IMR-90 (cell line): ENCODE measurements around the gene ANO9. TPM values are rescaled to one million over a fixed set of nuclear protein-coding genes. Genes with fewer than 3 reads are reported as not detected.

Source experiments
- ATAC-seq: fragments of 200-7000 bp; cut with Tn5 transposase; 2 replicates; pipeline ENCODE4 v1.9.1; 2020; ENCODE audit warnings: low read depth, mild to moderate bottlenecking, moderate library complexity
- BruUV-seq: library from RNA; stranded (reverse); fragments of 400-500 nt; replicated peaks from 2 replicates; lab custom pipeline; 2021; lab: Mats Ljungman, UMichigan
- CTCF ChIA-PET: fragments of 300-600 bp; formaldehyde crosslinking; extraction: SDS; loops from one replicate; lab custom pipeline; 2021; ENCODE audit warnings: antibody characterized with exemption; lab: Yijun Ruan, JAX
- POLR2A ChIA-PET: fragments of 300-600 bp; sonication (Branson Sonifier 250); formaldehyde crosslinking; loops from one replicate; lab custom pipeline; 2022; ENCODE audit warnings: antibody characterized with exemption; ENCODE audit not compliant: unreplicated experiment; lab: Charles Lee
- DNase-seq: peaks from one replicate; pipeline ENCODE4 v3.0.0; 2013
- H2AFZ ChIP-seq: replicated peaks from 2 replicates; pipeline ENCODE3; 2013; ENCODE audit warnings: low read length, mild to moderate bottlenecking; ENCODE audit not compliant: poor library complexity
- H2AK5ac ChIP-seq: 2 replicates; pipeline ENCODE4 v1.6.1; 2013; ENCODE audit warnings: low read depth, low read length, inconsistent platforms
- H2AK9ac ChIP-seq: replicated peaks from 2 replicates; pipeline ENCODE3; 2013; ENCODE audit warnings: mild to moderate bottlenecking, low read depth, low read length, moderate library complexity; ENCODE audit not compliant: poor library complexity
- H2BK120ac ChIP-seq: 2 replicates; pipeline ENCODE4 v1.6.1; 2013; ENCODE audit warnings: low read depth, low read length, inconsistent platforms
- H2BK15ac ChIP-seq: 3 replicates; pipeline ENCODE4 v1.6.1; 2013; ENCODE audit warnings: low read depth, low read length, inconsistent platforms
- H2BK20ac ChIP-seq: 2 replicates; pipeline ENCODE4 v1.6.1; 2013; ENCODE audit warnings: low read depth, mild to moderate bottlenecking, inconsistent platforms, low read length, moderate library complexity
- H2BK5ac ChIP-seq: 2 replicates; pipeline ENCODE4 v1.6.1; 2013; ENCODE audit warnings: mild to moderate bottlenecking, low read depth, low read length, inconsistent platforms; ENCODE audit not compliant: poor library complexity, severe bottlenecking
- H3K14ac ChIP-seq: replicated peaks from 2 replicates; pipeline ENCODE4 v1.6.1; 2013; ENCODE audit warnings: low read depth, low read length, inconsistent platforms
- H3K18ac ChIP-seq: 2 replicates; pipeline ENCODE4 v1.6.1; 2013; ENCODE audit warnings: low read depth, low read length, control low read depth
- H3K23ac ChIP-seq: 2 replicates; pipeline ENCODE4 v1.6.1; 2013; ENCODE audit warnings: low read depth, low read length, inconsistent platforms
- H3K27ac ChIP-seq: 2 replicates; pipeline ENCODE4 v1.5.1; 2013; ENCODE audit warnings: mild to moderate bottlenecking, control low read depth, low read length; ENCODE audit not compliant: insufficient read depth
- H3K27me3 ChIP-seq: 2 replicates; pipeline ENCODE4 v1.6.1; 2013; ENCODE audit warnings: low read length; ENCODE audit not compliant: control insufficient read depth, insufficient read depth
- H3K36me3 ChIP-seq: 2 replicates; pipeline ENCODE4 v1.6.1; 2013; ENCODE audit warnings: low read length, mixed read lengths; ENCODE audit not compliant: control insufficient read depth, insufficient read depth
- H3K4ac ChIP-seq: 2 replicates; pipeline ENCODE4 v1.6.1; 2013; ENCODE audit warnings: low read depth, low read length, inconsistent platforms
- H3K4me1 ChIP-seq: 2 replicates; pipeline ENCODE4 v1.6.1; 2013; ENCODE audit warnings: low read length, mixed read lengths; ENCODE audit not compliant: control insufficient read depth, insufficient read depth
- H3K4me2 ChIP-seq: 2 replicates; pipeline ENCODE4 v1.6.1; 2013; ENCODE audit warnings: low read depth, mild to moderate bottlenecking, control low read depth, low read length, moderate library complexity
- H3K4me3 ChIP-seq: 2 replicates; pipeline ENCODE4 v1.5.1; 2013; ENCODE audit warnings: low read depth, mild to moderate bottlenecking, control low read depth, low read length, moderate library complexity; ENCODE audit not compliant: insufficient read depth
- H3K56ac ChIP-seq: 2 replicates; pipeline ENCODE4 v1.6.1; 2013; ENCODE audit warnings: low read length, inconsistent platforms; ENCODE audit not compliant: insufficient read depth; ENCODE audit errors: extremely low read depth
- H3K79me1 ChIP-seq, 2 experiments: 2 replicates each; pipeline ENCODE4 v1.6.1; 2013; ENCODE audit warnings: low read length in 2 of 2, inconsistent platforms in 1 of 2, low read depth in 1 of 2
- H3K9ac ChIP-seq: 2 replicates; pipeline ENCODE4 v1.6.1; 2013; ENCODE audit warnings: low read depth, low read length, control low read depth
- H3K9me1 ChIP-seq: 2 replicates; pipeline ENCODE4 v1.6.1; 2013; ENCODE audit warnings: low read length, inconsistent platforms; ENCODE audit not compliant: insufficient read depth
- H3K9me3 ChIP-seq: 2 replicates; pipeline ENCODE4 v1.6.1; 2013; ENCODE audit warnings: low read length; ENCODE audit not compliant: control insufficient read depth, insufficient read depth
- H4K20me1 ChIP-seq: 2 replicates; pipeline ENCODE4 v1.6.1; 2013; ENCODE audit warnings: low read length, inconsistent platforms; ENCODE audit not compliant: insufficient read depth
- H4K5ac ChIP-seq: 2 replicates; pipeline ENCODE4 v1.6.1; 2013; ENCODE audit warnings: mild to moderate bottlenecking, low read depth, low read length, control low read depth
- H4K8ac ChIP-seq, 2 experiments: 2 replicates each; pipeline ENCODE4 v1.6.1; 2013; ENCODE audit warnings: low read depth in 2 of 2, low read length in 2 of 2, control low read depth in 1 of 2, inconsistent platforms in 1 of 2
- H4K91ac ChIP-seq: 2 replicates; pipeline ENCODE4 v1.6.1; 2013; ENCODE audit warnings: low read depth, low read length, inconsistent platforms; ENCODE audit not compliant: insufficient read depth
- CTCF ChIP-seq: conservative IDR thresholded peaks from 2 replicates; pipeline ENCODE4 v1.5.1; 2012; ENCODE audit warnings: mild to moderate bottlenecking, low read depth, low read length, improper control_type of control experiment
- MAFK ChIP-seq: IDR thresholded peaks from 2 replicates; pipeline ENCODE4 v1.6.1; 2012; ENCODE audit warnings: low read depth, low read length, improper control_type of control experiment
- SMC3 ChIP-seq: fragments of 150-350 bp; IDR thresholded peaks from 2 replicates; pipeline ENCODE4 v1.6.1; 2016; ENCODE audit warnings: low read depth, mild to moderate bottlenecking, antibody characterized with exemption, low read length, moderate library complexity
- WGBS, 2 experiments: methylation state at CpG; one replicate each; pipeline versions ENCODE4 v1.1.5 to v1.1.7; 2013; ENCODE audit warnings: missing lambda C conversion rate in 2 of 2; ENCODE audit not compliant: insufficient read length in 1 of 2; ENCODE audit errors: extremely low coverage in 2 of 2; 5-methylcytosine and 5-hydroxymethylcytosine counted together
- dilution Hi-C: fragments of 300-500 bp; cut with HindIII; formaldehyde crosslinking; loops from one replicate; pipeline ENCODE4 v1.14.3; 2018; ENCODE audit warnings: low sequenced_read_pairs; ENCODE audit not compliant: unreplicated experiment
- in situ Hi-C: fragments of 300-500 bp; cut with MboI; formaldehyde crosslinking; loops from 3 replicates; pipeline ENCODE4 v1.14.3; 2019; ENCODE audit warnings: low sequenced_read_pairs, inconsistent platforms, mixed read lengths
- intact Hi-C: fragments of 100-400 bp; cut with micrococcal nuclease; formaldehyde crosslinking; loops from 2 replicates; pipeline ENCODE4 v1.10.0; 2022
- polyA plus RNA-seq, 3 experiments: library from polyadenylated mRNA; depleted of rRNA; stranded (reverse); fragments of >200 nt; gene quantifications; 2 replicates each; pipeline ENCODE4 v1.2.3, GENCODE V29; 2012; ENCODE audit warnings: low replicate concordance in 1 of 3
- total RNA-seq: library from RNA; depleted of rRNA; stranded (reverse); fragments of >200 nt; gene quantifications from 2 replicates; pipeline ENCODE4 v1.2.3, GENCODE V29; 2012

The ANO9 gene
- total and polyA plus RNA-seq, 2 of the 4 experiments (the other 2 are of a cell fraction) = not detected

- Histone ChIP-seq H3K9me1 (no peaks in the 10 kb centered on the region), H3K4me1 (peaks cover 9% of the 10 kb centered on the region), H2BK120ac (no peak overlapping the region), H3K9ac (no peak overlapping the region), H4K20me1 (peaks cover 11% of the 10 kb centered on the region), H2AFZ (no peak overlapping the region), H3K4me3 (no peak overlapping the region), H4K91ac (no peak overlapping the region), H3K4me2 (no peak overlapping the region), H2BK5ac (no peak overlapping the region), H3K4ac (no peak overlapping the region), H3K27ac (no peak overlapping the region), H2AK5ac (no peak overlapping the region), H3K14ac (no peak overlapping the region), H3K9me3 (no peaks in the 10 kb centered on the region), H3K36me3 (no peaks in the 10 kb centered on the region), H3K18ac (no peak overlapping the region), H2AK9ac (no peak overlapping the region), H2BK15ac (no peak overlapping the region), H3K27me3 (peaks cover 12% of the 10 kb centered on the region; the same call in 1 of the 2 replicates), H3K23ac (no peak overlapping the region), H4K8ac (no peak overlapping the region), H3K56ac (no peak overlapping the region), H2BK20ac (no peak overlapping the region), H3K79me1 (peaks cover 0 to 21% of the 10 kb centered on the region in 2 experiments; a peak in 3 of 4 replicates), H4K5ac (no peak overlapping the region)
- no peak for DNase-seq
- dilution Hi-C loops = no loop called here
- no TSS peak for BruUV-seq
- WGBS, 2 experiments = 75% methylated on average over 2 of the region's 7 CpGs; no CpG with 5 or more reads in 1 of the 2 experiments
- intact Hi-C loops = loop anchor here (5.0 to 10.0 kb wide), 2 partner anchors 82 to 240 kb away; partner anchors contain the start of genes B4GALNT4, BET1L and RIC8A
- POLR2A ChIA-PET = no interaction called here
- in situ Hi-C loops = no loop called here
- no peak for TF ChIP-seq MAFK
- no peak for TF ChIP-seq SMC3
- no peak for TF ChIP-seq CTCF
- CTCF ChIA-PET = no interaction called here
- ATAC-seq = no peak
Measured at GRCh38 chr11:446891-447290, 5.1 kb upstream of the ANO9 start.
